Progenitor cell of endocrine pancreas (in vitro differentiated cells): Measurements from ENCODE around the gene CTNND1. TPM values are rescaled to one million over a fixed set of nuclear protein-coding genes. Genes with fewer than 3 reads are reported as not detected.
"Not testable (repeated sequence)": the region's sequence is repeated elsewhere in the genome, so short reads cannot be mapped to it uniquely, and the experiment has no call there.

ENCODE experiments used
- DNase-seq: peaks from one replicate; pipeline ENCODE4 v3.0.0; 2021; ENCODE audit warnings: low spot score; ENCODE audit not compliant: unreplicated experiment
- H3K27ac Mint-ChIP-seq: 2 replicates; pipeline ENCODE4 v1.8.0; 2021; ENCODE audit warnings: mild to moderate bottlenecking, moderate library complexity, mixed read lengths
- H3K27me3 Mint-ChIP-seq: 2 replicates; pipeline ENCODE4 v1.8.0; 2021; ENCODE audit warnings: mixed read lengths
- H3K36me3 Mint-ChIP-seq: 2 replicates; pipeline ENCODE4 v1.8.0; 2022; ENCODE audit warnings: mixed read lengths; ENCODE audit not compliant: insufficient read depth
- H3K4me1 Mint-ChIP-seq: 2 replicates; pipeline ENCODE4 v1.8.0; 2021; ENCODE audit warnings: low read depth, mixed read lengths
- H3K4me3 Mint-ChIP-seq: 2 replicates; pipeline ENCODE4 v1.8.0; 2021; ENCODE audit warnings: low read depth, mild to moderate bottlenecking, moderate library complexity, mixed read lengths
- H3K9me3 Mint-ChIP-seq: 2 replicates; pipeline ENCODE4 v1.8.0; 2021; ENCODE audit warnings: low read depth, mixed read lengths
- CTCF ChIP-seq: fragments of 200-600 bp; sonication (generic); IDR thresholded peaks from one replicate; pipeline ENCODE4 v1.5.0; 2021; ENCODE audit warnings: antibody characterized with exemption, mild to moderate bottlenecking; ENCODE audit not compliant: unreplicated experiment
- total RNA-seq: library from RNA; stranded (reverse); gene quantifications from 2 replicates; pipeline ENCODE4 v1.2.1, GENCODE V29; 2021

Gene CTNND1
- total RNA-seq, 1 donor from 2014 or later: 367 TPM

GRCh38 chr11:57834852-57835251 lies 73.2 kb downstream of the CTNND1 start:
- H3K4me1 Mint-ChIP-seq: no peaks in the 10 kb centered on the region
- H3K27ac Mint-ChIP-seq: no peak overlapping the region
- H3K4me3 Mint-ChIP-seq: no peak overlapping the region
- no peak for TF ChIP-seq CTCF
- DNase-seq: no peak
- H3K27me3 Mint-ChIP-seq: no peaks in the 10 kb centered on the region
- peaks cover 3% of the 10 kb centered on the region for H3K9me3 Mint-ChIP-seq
- H3K36me3 Mint-ChIP-seq: no peaks in the 10 kb centered on the region

GRCh38 chr11:57838609-57839008 lies 77.0 kb downstream of the CTNND1 start:
- peak overlapping the region; percentile 16 for H3K27ac Mint-ChIP-seq
- not testable (repeated sequence) for H3K36me3 Mint-ChIP-seq, H3K27me3 Mint-ChIP-seq, H3K4me1 Mint-ChIP-seq, DNase-seq, H3K4me3 Mint-ChIP-seq, H3K9me3 Mint-ChIP-seq

GRCh38 chr11:57842873-57843272 lies 81.3 kb downstream of the CTNND1 start:
- H3K27me3 Mint-ChIP-seq: no peaks in the 10 kb centered on the region
- TF ChIP-seq CTCF: no peak

GRCh38 chr11:57867966-57868365 lies 106.4 kb downstream of the CTNND1 start:
- TF ChIP-seq CTCF: no peak
- DNase-seq: no peak
- no peak overlapping the region for H3K4me3 Mint-ChIP-seq
- no peaks in the 10 kb centered on the region for H3K27me3 Mint-ChIP-seq
- no peaks in the 10 kb centered on the region for H3K9me3 Mint-ChIP-seq
- no peak overlapping the region for H3K27ac Mint-ChIP-seq
- no peaks in the 10 kb centered on the region for H3K36me3 Mint-ChIP-seq
- peaks cover 3% of the 10 kb centered on the region for H3K4me1 Mint-ChIP-seq

More at GRCh38 chr11:57842873-57843272, 81.3 kb downstream of the CTNND1 start:
- Mint-ChIP-seq H3K4me1 (no peaks in the 10 kb centered on the region), H3K27ac (no peak overlapping the region), H3K9me3 (peaks cover 3% of the 10 kb centered on the region), H3K4me3 (no peak overlapping the region), H3K36me3 (peaks cover 1% of the 10 kb centered on the region)
- DNase-seq: no peak

- no peak for DNase-seq
- Mint-ChIP-seq H3K4me1 (peaks cover 3% of the 10 kb centered on the region), H3K36me3 (no peaks in the 10 kb centered on the region), H3K9me3 (no peaks in the 10 kb centered on the region), H3K4me3 (no peak overlapping the region), H3K27me3 (no peaks in the 10 kb centered on the region), H3K27ac (no peak overlapping the region)
- TF ChIP-seq CTCF: no peak
These were observed 106.9 kb downstream of the CTNND1 start for GRCh38 chr11:57868491-57868890.

Other genes with a start within 250 kb of the CTNND1 start
- 46.9 and 48.5 TPM in 2 replicates for gene SLC43A1, start 246.1 kb upstream of the CTNND1 start, total RNA-seq
- gene TIMM10, start 231.0 kb upstream of the CTNND1 start, total RNA-seq: 63.4 and 63.5 TPM in 2 replicates
- not detected in 2 replicates for gene SMTNL1, start 224.2 kb upstream of the CTNND1 start, total RNA-seq
- 30.6 and 34.3 TPM in 2 replicates for gene UBE2L6, start 194.1 kb upstream of the CTNND1 start, total RNA-seq
- gene SERPING1, start 164.1 kb upstream of the CTNND1 start, total RNA-seq: 190 and 196 TPM in 2 replicates
- gene YPEL4, start 111.9 kb upstream of the CTNND1 start, total RNA-seq: 0.22 TPM in 2 replicates
- 22.0 and 22.2 TPM in 2 replicates for gene CLP1, start 104.0 kb upstream of the CTNND1 start, total RNA-seq
- 56.7 and 60.1 TPM in 2 replicates for gene ZDHHC5, start 93.7 kb upstream of the CTNND1 start, total RNA-seq
- 24.2 and 24.4 TPM in 2 replicates for gene MED19, start 49.6 kb upstream of the CTNND1 start, total RNA-seq
- 82.7 and 82.9 TPM in 2 replicates for gene TMX2, start 49.2 kb upstream of the CTNND1 start, total RNA-seq
- gene SELENOH, start 20.3 kb upstream of the CTNND1 start, total RNA-seq: 206 and 223 TPM in 2 replicates
- not detected in 2 replicates for gene BTBD18, start 10.0 kb upstream of the CTNND1 start, total RNA-seq